ENCODE results near the gene ZFYVE19. TPM values are rescaled to one million over a fixed set of nuclear protein-coding genes. Genes with fewer than 3 reads are reported as not detected.

ZFYVE19 gene
- total RNA-seq, 4 donors from 2014 or later: 13.5 to 29.5 (median 21.1) TPM

- DNase-seq (ENCODE audit: low spot score) (no peak), ATAC-seq (ENCODE audit: low FRiP score) (no peak)
- TF ChIP-seq CTCF (IDR thresholded peaks at IDR 0.05): no peak
Measured at GRCh38 chr15:40843261-40843884, 36.5 kb downstream of the ZFYVE19 start.

GRCh38 chr15:40843885-40844695 lies 37.2 kb downstream of the ZFYVE19 start, which contains the start of gene SPINT1:
SPINT1 (plus strand) TSS chr15:40844048; CDS start chr15:40844555, 507 bp downstream.
- DNase-seq (ENCODE audit: low spot score) (no peak), ATAC-seq (ENCODE audit: low FRiP score) (peak; percentile 60)
- TF ChIP-seq CTCF (IDR thresholded peaks at IDR 0.05): no peak

DNA sequence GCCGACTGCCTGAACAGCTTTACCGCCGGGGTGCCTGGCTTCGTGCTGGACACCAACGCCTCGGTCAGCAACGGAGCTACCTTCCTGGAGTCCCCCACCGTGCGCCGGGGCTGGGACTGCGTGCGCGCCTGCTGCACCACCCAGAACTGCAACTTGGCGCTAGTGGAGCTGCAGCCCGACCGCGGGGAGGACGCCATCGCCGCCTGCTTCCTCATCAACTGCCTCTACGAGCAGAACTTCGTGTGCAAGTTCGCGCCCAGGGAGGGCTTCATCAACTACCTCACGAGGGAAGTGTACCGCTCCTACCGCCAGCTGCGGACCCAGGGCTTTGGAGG lies 37.8 kb downstream of the ZFYVE19 start:
- TF ChIP-seq CTCF (IDR thresholded peaks at IDR 0.05): no peak
- DNase-seq (ENCODE audit: low spot score) (no peak), ATAC-seq (ENCODE audit: low FRiP score) (peak; percentile 24)

- ATAC-seq (ENCODE audit: low FRiP score) (no peak), DNase-seq (ENCODE audit: low spot score) (no peak)
- no peak for TF ChIP-seq CTCF (IDR thresholded peaks at IDR 0.05)
Measured at GRCh38 chr15:40845036-40845435, 38.1 kb downstream of the ZFYVE19 start.

DNA sequence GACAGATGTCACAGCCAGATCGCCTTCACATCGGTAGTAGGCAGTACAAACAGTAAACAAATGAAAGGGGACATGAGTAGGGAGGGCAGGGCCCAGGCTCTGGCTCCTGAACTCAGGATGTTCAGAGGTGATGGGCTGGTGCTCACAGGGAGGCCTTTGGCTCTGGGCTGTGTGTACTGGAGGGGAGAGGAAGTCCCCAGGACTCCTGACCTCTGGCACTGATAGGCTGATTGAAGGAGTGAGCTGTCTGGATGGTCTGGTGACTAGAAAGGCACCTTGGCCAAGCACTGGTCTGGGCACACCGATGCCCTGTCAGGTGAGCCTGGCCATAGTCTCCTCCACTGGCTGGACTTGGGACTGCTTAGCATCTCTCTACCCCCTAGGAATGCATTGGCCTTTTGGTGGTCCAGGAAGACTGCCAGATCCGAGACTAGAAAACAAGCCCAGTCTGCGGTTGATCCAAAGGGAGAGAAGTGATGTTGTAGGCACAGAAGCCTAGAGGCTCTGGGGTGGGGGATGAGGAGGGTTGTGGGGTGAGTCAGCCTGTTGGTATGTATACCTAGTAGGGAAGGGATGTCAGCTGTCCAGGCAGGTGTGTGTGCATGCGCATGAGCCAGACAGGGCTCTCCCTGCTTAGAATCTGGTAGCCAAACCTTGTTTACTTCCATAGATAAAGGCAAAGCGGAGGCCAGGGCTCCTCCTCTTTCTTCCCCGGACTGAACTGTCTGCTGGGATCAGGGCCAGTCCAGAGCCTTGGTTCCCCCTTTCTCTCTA lies 38.8 kb downstream of the ZFYVE19 start:
- no peak for TF ChIP-seq CTCF (IDR thresholded peaks at IDR 0.05)
- no peak for ATAC-seq (ENCODE audit: low FRiP score)
- DNase-seq (ENCODE audit: low spot score): no peak

GRCh38 chr15:40846841-40847222 lies 39.9 kb downstream of the ZFYVE19 start:
- no peak for DNase-seq (ENCODE audit: low spot score)
- ATAC-seq (ENCODE audit: low FRiP score): no peak
- no peak for TF ChIP-seq CTCF (IDR thresholded peaks at IDR 0.05)
